ENCODE data around the gene AKAP13. TPM values are rescaled to one million over a fixed set of nuclear protein-coding genes. Genes with fewer than 3 reads are reported as not detected.

AKAP13 gene
- total and polyA plus RNA-seq, 5 donors from 2014 or later: 106 to 482 (median 112) TPM

DNA sequence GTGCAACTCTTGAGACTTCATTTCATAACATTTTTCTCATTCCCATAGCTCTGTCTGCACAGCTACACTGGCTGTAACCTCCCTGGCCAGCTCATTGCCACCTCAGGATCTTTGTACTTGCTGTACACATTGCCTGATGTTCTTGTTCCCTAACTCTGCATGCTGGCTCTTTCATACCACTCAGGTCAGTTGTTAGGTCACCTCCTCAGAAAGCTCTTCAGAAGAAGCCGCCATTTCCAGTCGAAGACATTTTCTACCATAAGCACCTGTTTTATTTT, 176.2 kb downstream of the AKAP13 start:
- peak overlapping the region in 1 of 3 donors; percentile 38 for H3K27ac Mint-ChIP-seq
- ATAC-seq (ENCODE audit: low read depth in 2 of 2): no peak
- H3K27me3 Mint-ChIP-seq: no peaks in the 10 kb centered on the region
- H3K4me3 Mint-ChIP-seq: no peak overlapping the region
- Histone ChIP-seq H3K27ac (ENCODE audit: insufficient read depth, low read length, poor library complexity, severe bottlenecking) (no peak overlapping the region), H3K4me3 (ENCODE audit: low read depth, low read length) (no peak overlapping the region), H3K36me3 (ENCODE audit: control insufficient read depth, insufficient read depth, low read length) (no peaks in the 10 kb centered on the region), H3K4me1 (ENCODE audit: control insufficient read depth, insufficient read depth, low read length, poor library complexity, severe bottlenecking) (no peaks in the 10 kb centered on the region), H3K9me3 (ENCODE audit: control insufficient read depth in 2 of 2, low read length in 2 of 2) (no peaks in the 10 kb centered on the region), H3K27me3 (ENCODE audit: control insufficient read depth, insufficient read depth, low read length) (no peaks in the 10 kb centered on the region)
- no peak for DNase-seq
- no peaks in the 10 kb centered on the region for H3K9me3 Mint-ChIP-seq
- peaks cover 30 to 42% (median 33%) of the 10 kb centered on the region in 4 donors for H3K4me1 Mint-ChIP-seq
- H3K36me3 Mint-ChIP-seq: peaks cover 30% of the 10 kb centered on the region

DNA sequence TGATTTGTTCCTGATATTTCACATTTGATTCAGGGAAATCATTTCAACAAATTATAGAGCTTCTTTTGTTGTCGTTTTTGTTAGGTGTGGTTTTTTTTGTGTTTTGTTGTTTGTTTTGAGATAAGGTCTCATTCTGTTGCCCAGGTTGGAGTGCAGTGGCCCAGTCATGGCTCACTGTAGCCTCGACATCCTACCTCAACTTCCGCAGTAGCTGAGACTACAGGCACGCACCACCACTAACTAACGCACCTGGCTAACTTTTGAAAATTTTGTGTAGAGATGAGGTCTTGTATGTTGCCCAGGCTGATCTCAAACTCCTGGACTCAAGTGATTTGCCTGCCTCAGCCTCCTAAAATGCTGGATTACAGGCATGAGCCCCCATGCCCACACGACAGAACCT, 177.0 kb downstream of the AKAP13 start:
- Histone ChIP-seq H3K4me1 (ENCODE audit: control insufficient read depth, insufficient read depth, low read length, poor library complexity, severe bottlenecking) (no peaks in the 10 kb centered on the region), H3K27ac (ENCODE audit: insufficient read depth, low read length, poor library complexity, severe bottlenecking) (no peak overlapping the region), H3K36me3 (ENCODE audit: control insufficient read depth, insufficient read depth, low read length) (no peaks in the 10 kb centered on the region), H3K27me3 (ENCODE audit: control insufficient read depth, insufficient read depth, low read length) (no peaks in the 10 kb centered on the region), H3K4me3 (ENCODE audit: low read depth, low read length) (no peak overlapping the region), H3K9me3 (ENCODE audit: control insufficient read depth in 2 of 2, low read length in 2 of 2) (no peaks in the 10 kb centered on the region)
- H3K4me1 Mint-ChIP-seq: peaks cover 30 to 42% (median 33%) of the 10 kb centered on the region in 4 donors
- H3K4me3 Mint-ChIP-seq: no peak overlapping the region
- ATAC-seq (ENCODE audit: low read depth in 2 of 2): no peak
- H3K27me3 Mint-ChIP-seq: no peaks in the 10 kb centered on the region
- peak overlapping the region in 1 of 3 donors; percentile 8 for H3K27ac Mint-ChIP-seq
- H3K9me3 Mint-ChIP-seq: no peaks in the 10 kb centered on the region
- peaks cover 26% of the 10 kb centered on the region for H3K36me3 Mint-ChIP-seq
- no peak for DNase-seq

GRCh38 chr15:85558848-85559247, 178.4 kb downstream of the AKAP13 start:
- no peaks in the 10 kb centered on the region for H3K27me3 Mint-ChIP-seq
- H3K27ac ChIP-seq (ENCODE audit: insufficient read depth, low read length, poor library complexity, severe bottlenecking): no peak overlapping the region

GRCh38 chr15:85559530-85559929, 179.1 kb downstream of the AKAP13 start:
- H3K36me3 Mint-ChIP-seq: peaks cover 29% of the 10 kb centered on the region
- H3K27me3 Mint-ChIP-seq: no peaks in the 10 kb centered on the region
- no peak for DNase-seq
- no peaks in the 10 kb centered on the region for H3K4me1 ChIP-seq (ENCODE audit: control insufficient read depth, insufficient read depth, low read length, poor library complexity, severe bottlenecking)
- H3K27ac Mint-ChIP-seq: peak overlapping the region in 1 of 3 donors; percentile 45
- peaks cover 27 to 42% (median 38%) of the 10 kb centered on the region in 4 donors for H3K4me1 Mint-ChIP-seq
- H3K4me3 ChIP-seq (ENCODE audit: low read depth, low read length): no peak overlapping the region
- H3K36me3 ChIP-seq (ENCODE audit: control insufficient read depth, insufficient read depth, low read length): peaks cover 2% of the 10 kb centered on the region
- H3K9me3 Mint-ChIP-seq: no peaks in the 10 kb centered on the region
- no peak for ATAC-seq (ENCODE audit: low read depth in 2 of 2)
- H3K9me3 ChIP-seq (ENCODE audit: control insufficient read depth in 2 of 2, low read length in 2 of 2): no peaks in the 10 kb centered on the region
- no peak overlapping the region for H3K27ac ChIP-seq (ENCODE audit: insufficient read depth, low read length, poor library complexity, severe bottlenecking)
- H3K4me3 Mint-ChIP-seq: no peak overlapping the region
- H3K27me3 ChIP-seq (ENCODE audit: control insufficient read depth, insufficient read depth, low read length): no peaks in the 10 kb centered on the region

More at GRCh38 chr15:85558848-85559247, 178.4 kb downstream of the AKAP13 start:
- H3K4me1 ChIP-seq (ENCODE audit: control insufficient read depth, insufficient read depth, low read length, poor library complexity, severe bottlenecking): no peaks in the 10 kb centered on the region
- H3K27me3 ChIP-seq (ENCODE audit: control insufficient read depth, insufficient read depth, low read length): no peaks in the 10 kb centered on the region
- no peak overlapping the region for H3K4me3 Mint-ChIP-seq
- peaks cover 29% of the 10 kb centered on the region for H3K36me3 Mint-ChIP-seq
- H3K4me1 Mint-ChIP-seq: peaks cover 31 to 42% (median 36%) of the 10 kb centered on the region in 4 donors
- no peaks in the 10 kb centered on the region for H3K36me3 ChIP-seq (ENCODE audit: control insufficient read depth, insufficient read depth, low read length)
- ATAC-seq (ENCODE audit: low read depth in 2 of 2) (no peak), DNase-seq (peak in 1 of 3 donors; percentile 48)
- H3K9me3 ChIP-seq (ENCODE audit: control insufficient read depth in 2 of 2, low read length in 2 of 2): no peaks in the 10 kb centered on the region
- no peaks in the 10 kb centered on the region for H3K9me3 Mint-ChIP-seq
- H3K4me3 ChIP-seq (ENCODE audit: low read depth, low read length): no peak overlapping the region
- H3K27ac Mint-ChIP-seq: no peak overlapping the region

DNA sequence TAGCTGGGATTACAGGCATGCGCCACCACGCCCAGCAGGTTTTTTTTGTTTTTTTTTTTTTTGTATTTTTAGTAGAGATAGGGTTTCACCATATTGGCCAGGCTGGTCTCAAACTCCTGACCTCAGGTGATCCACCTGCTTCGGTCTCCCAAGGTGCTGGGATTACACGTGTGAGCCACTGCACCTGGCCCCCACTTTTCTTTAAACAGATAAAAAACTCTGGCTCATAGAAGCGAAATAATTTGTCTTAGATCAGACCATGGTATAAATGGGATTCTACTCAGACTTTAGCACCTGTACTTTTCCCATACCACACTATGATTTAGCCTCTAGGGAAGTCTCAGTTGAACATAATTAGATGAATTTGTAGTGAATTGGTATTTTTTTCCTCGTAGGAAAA, 182.4 kb downstream of the AKAP13 start:
- Histone ChIP-seq H3K9me3 (ENCODE audit: control insufficient read depth in 2 of 2, low read length in 2 of 2) (no peaks in the 10 kb centered on the region), H3K4me1 (ENCODE audit: control insufficient read depth, insufficient read depth, low read length, poor library complexity, severe bottlenecking) (no peaks in the 10 kb centered on the region), H3K4me3 (ENCODE audit: low read depth, low read length) (no peak overlapping the region), H3K27me3 (ENCODE audit: control insufficient read depth, insufficient read depth, low read length) (no peaks in the 10 kb centered on the region), H3K27ac (ENCODE audit: insufficient read depth, low read length, poor library complexity, severe bottlenecking) (no peak overlapping the region), H3K36me3 (ENCODE audit: control insufficient read depth, insufficient read depth, low read length) (peaks cover 4% of the 10 kb centered on the region)
- no peak overlapping the region for H3K4me3 Mint-ChIP-seq
- ATAC-seq (ENCODE audit: low read depth in 2 of 2): no peak
- H3K27me3 Mint-ChIP-seq: no peaks in the 10 kb centered on the region
- H3K27ac Mint-ChIP-seq: no peak overlapping the region
- no peak for DNase-seq
- peaks cover 17% of the 10 kb centered on the region for H3K36me3 Mint-ChIP-seq
- peaks cover 22 to 26% (median 24%) of the 10 kb centered on the region in 4 donors for H3K4me1 Mint-ChIP-seq
- no peaks in the 10 kb centered on the region for H3K9me3 Mint-ChIP-seq

DNA sequence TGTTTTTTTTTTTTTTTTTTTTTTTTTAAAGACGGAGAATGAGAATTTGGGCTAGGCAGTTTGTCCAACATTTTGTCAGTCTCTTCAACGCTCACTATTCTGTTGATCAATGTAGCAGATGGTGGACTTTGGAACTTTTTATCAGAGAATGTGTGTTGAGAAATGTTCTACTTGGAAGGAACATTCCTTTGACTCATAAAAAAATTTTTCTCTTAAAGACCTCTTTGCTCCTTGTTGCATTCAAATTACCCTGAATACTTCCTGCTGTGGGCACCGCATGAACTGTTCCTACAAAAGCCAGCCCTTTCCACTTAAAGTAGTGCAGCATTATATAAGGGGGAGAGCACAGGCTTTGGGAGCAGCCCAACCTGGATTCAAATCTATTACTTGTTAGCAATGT, 182.9 kb downstream of the AKAP13 start:
- ATAC-seq (ENCODE audit: low read depth in 2 of 2) (no peak), DNase-seq (no peak)
- no peak overlapping the region for H3K4me3 Mint-ChIP-seq
- H3K36me3 ChIP-seq (ENCODE audit: control insufficient read depth, insufficient read depth, low read length): peaks cover 4% of the 10 kb centered on the region
- no peaks in the 10 kb centered on the region for H3K4me1 ChIP-seq (ENCODE audit: control insufficient read depth, insufficient read depth, low read length, poor library complexity, severe bottlenecking)
- H3K27ac Mint-ChIP-seq: no peak overlapping the region
- no peaks in the 10 kb centered on the region for H3K27me3 Mint-ChIP-seq
- no peak overlapping the region for H3K27ac ChIP-seq (ENCODE audit: insufficient read depth, low read length, poor library complexity, severe bottlenecking)
- no peak overlapping the region for H3K4me3 ChIP-seq (ENCODE audit: low read depth, low read length)
- no peaks in the 10 kb centered on the region for H3K27me3 ChIP-seq (ENCODE audit: control insufficient read depth, insufficient read depth, low read length)
- H3K9me3 ChIP-seq (ENCODE audit: control insufficient read depth in 2 of 2, low read length in 2 of 2): no peaks in the 10 kb centered on the region
- peaks cover 15% of the 10 kb centered on the region for H3K36me3 Mint-ChIP-seq
- peaks cover 17 to 24% (median 22%) of the 10 kb centered on the region in 4 donors for H3K4me1 Mint-ChIP-seq
- H3K9me3 Mint-ChIP-seq: no peaks in the 10 kb centered on the region

DNA sequence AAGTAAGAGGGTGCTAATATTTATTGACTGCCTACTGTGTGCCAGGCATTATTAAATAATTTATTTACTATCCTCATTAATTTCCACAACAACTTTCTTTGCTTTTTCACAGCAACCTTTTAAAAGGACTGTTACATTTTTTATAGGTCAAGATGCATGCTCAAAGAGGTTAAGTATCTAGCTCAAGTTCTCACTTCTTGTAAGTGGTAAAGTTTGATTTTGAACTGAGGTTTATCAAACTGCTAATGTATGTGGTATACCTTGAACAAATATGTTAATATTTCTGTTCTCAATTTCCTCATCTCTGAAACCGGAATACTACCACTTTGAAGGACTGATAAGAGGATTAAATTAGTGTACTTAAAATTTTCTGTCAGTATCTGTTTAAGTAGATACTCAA, 183.3 kb downstream of the AKAP13 start:
- H3K4me3 Mint-ChIP-seq: no peak overlapping the region
- H3K27ac ChIP-seq (ENCODE audit: insufficient read depth, low read length, poor library complexity, severe bottlenecking): no peak overlapping the region
- no peak overlapping the region for H3K27ac Mint-ChIP-seq
- H3K9me3 ChIP-seq (ENCODE audit: control insufficient read depth in 2 of 2, low read length in 2 of 2): no peaks in the 10 kb centered on the region
- ATAC-seq (ENCODE audit: low read depth in 2 of 2) (no peak), DNase-seq (no peak)
- H3K4me1 ChIP-seq (ENCODE audit: control insufficient read depth, insufficient read depth, low read length, poor library complexity, severe bottlenecking): no peaks in the 10 kb centered on the region
- H3K36me3 Mint-ChIP-seq: peaks cover 15% of the 10 kb centered on the region
- H3K27me3 Mint-ChIP-seq: no peaks in the 10 kb centered on the region
- H3K9me3 Mint-ChIP-seq: no peaks in the 10 kb centered on the region
- no peak overlapping the region for H3K4me3 ChIP-seq (ENCODE audit: low read depth, low read length)
- H3K27me3 ChIP-seq (ENCODE audit: control insufficient read depth, insufficient read depth, low read length): no peaks in the 10 kb centered on the region
- peaks cover 13 to 24% (median 22%) of the 10 kb centered on the region in 4 donors for H3K4me1 Mint-ChIP-seq
- H3K36me3 ChIP-seq (ENCODE audit: control insufficient read depth, insufficient read depth, low read length): peaks cover 4% of the 10 kb centered on the region

DNA sequence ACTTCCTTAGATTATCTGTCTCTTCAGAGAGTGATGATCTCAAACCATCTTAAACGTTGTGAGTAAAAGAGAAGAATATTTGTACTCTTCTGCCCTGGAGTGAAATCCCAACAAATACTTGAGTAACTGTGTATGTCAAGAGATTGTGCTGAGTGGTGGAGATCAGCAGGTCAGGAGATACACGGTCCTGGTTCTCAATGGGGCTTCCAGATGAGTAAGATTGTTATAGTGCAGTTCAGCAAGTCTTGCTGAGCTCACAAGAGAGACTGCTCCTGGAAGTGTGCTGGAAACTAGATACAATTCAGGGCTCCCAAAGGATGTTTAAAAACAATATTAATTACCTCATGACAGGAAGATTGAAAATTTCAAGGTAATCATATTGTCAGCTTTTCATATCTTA, 184.3 kb downstream of the AKAP13 start:
- no peaks in the 10 kb centered on the region for H3K9me3 Mint-ChIP-seq
- no peak overlapping the region for H3K4me3 Mint-ChIP-seq
- ATAC-seq (ENCODE audit: low read depth in 2 of 2) (no peak), DNase-seq (no peak)
- Histone ChIP-seq H3K4me3 (ENCODE audit: low read depth, low read length) (no peak overlapping the region), H3K27ac (ENCODE audit: insufficient read depth, low read length, poor library complexity, severe bottlenecking) (no peak overlapping the region), H3K4me1 (ENCODE audit: control insufficient read depth, insufficient read depth, low read length, poor library complexity, severe bottlenecking) (no peaks in the 10 kb centered on the region), H3K9me3 (ENCODE audit: control insufficient read depth in 2 of 2, low read length in 2 of 2) (no peaks in the 10 kb centered on the region), H3K36me3 (ENCODE audit: control insufficient read depth, insufficient read depth, low read length) (peaks cover 4% of the 10 kb centered on the region), H3K27me3 (ENCODE audit: control insufficient read depth, insufficient read depth, low read length) (no peaks in the 10 kb centered on the region)
- peaks cover 16% of the 10 kb centered on the region for H3K36me3 Mint-ChIP-seq
- H3K4me1 Mint-ChIP-seq: peaks cover 10 to 28% (median 23%) of the 10 kb centered on the region in 4 donors
- no peaks in the 10 kb centered on the region for H3K27me3 Mint-ChIP-seq
- peak overlapping the region in 2 of 3 donors; percentile 6 to 70 for H3K27ac Mint-ChIP-seq
